NCI-H2196 treated with DMSO at 0.1 percent for 48 hours (cell line): Measurements from ENCODE around the gene HUNK.
A peak's percentile ranks its signal among the peaks of the same experiment; 100 is the strongest.
"Not testable (repeated sequence)": the region's sequence is repeated elsewhere in the genome, so short reads cannot be mapped to it uniquely, and the experiment has no call there.

Source experiments
- DNase-seq: peaks from one replicate; lab custom pipeline; 2025; ENCODE audit not compliant: unreplicated experiment; lab: John Stamatoyannopoulos, UW

The HUNK gene

GRCh38 chr21:31872452-31873274 is at the start of gene HUNK:
Gene HUNK, plus strand, starts transcription at chr21:31873020. Its CDS starts 655 bp downstream, at chr21:31873675.
- peak; percentile 53 for DNase-seq

DNA sequence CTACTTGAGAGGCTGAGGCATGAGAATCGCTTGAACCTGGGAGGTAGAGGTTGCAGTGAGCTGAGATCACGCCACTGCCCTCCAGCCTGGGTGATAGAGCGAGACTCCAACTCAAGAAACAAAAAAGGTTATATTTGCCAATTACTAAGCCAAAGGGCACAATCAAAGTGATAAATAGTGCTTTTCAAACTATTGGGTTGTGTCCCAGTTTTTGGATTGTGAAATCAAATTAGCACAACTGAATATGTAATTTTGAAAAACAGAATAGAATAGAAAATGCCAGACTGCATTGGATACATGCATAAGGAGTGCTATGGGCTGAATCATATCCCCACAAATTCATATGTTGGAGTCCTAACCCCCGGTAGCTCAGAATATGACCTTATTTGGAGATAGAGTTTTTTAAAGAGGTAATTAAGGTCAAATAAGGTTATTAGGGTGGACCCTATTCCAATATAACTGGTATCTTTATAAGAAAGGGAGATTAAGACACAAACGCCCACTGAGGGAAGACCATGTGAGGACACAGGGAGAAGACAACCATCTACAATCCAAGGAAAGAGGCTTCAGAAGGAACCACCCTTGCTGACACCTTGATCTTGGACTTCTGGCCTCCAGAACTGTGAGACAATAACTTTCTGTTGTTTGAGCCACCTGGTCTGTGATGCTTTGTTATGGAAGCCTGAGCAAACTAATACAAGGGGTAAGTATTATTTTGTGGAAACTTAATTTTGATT is 42.9 kb upstream of the HUNK start:
- DNase-seq = no peak

DNA sequence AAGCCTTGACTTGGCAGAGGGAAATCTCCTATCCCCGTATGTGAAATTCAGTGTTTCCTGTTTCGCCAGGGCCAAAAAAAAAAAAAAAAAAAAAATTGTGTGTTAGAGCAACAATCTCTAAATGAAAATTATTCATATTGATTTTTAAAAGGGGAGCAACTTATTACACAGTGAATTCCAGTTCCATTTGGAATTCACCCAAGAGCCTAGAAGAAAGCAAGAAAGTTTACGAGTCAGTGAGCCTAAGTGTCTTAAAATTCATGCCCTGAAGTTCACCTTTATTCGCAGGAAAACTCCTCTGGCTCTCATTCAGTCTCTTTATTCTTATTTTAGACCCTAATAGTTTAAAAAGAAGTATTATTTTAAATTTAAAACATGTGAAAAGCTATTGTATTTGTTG is 42.1 kb upstream of the HUNK start:
- no peak for DNase-seq

DNA sequence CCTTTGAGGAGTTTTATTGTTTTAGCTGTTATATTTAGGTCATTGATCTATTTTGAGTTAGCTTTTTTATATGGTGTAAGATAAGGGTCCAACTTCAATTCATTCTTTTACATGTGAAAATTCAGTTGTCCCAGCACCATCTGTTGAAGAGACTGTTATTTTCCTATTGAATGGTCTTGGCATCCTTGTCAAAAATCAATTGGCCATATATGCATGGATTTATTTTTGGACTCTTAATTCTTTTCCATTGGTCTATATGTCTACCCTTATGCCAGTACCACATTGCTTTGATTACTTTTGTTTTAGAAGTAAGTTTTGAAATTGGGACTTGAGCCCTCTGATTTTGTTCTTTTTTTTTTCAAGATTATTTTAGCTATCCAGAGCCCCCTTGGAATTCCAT is 35.8 kb upstream of the HUNK start:
- DNase-seq = no peak

GRCh38 chr21:31837618-31838390 is 35.0 kb upstream of the HUNK start:
- no peak for DNase-seq

GRCh38 chr21:31838586-31839355 is 34.0 kb upstream of the HUNK start:
- DNase-seq = no peak

GRCh38 chr21:31844206-31844605 is 28.6 kb upstream of the HUNK start:
- no peak for DNase-seq

DNA sequence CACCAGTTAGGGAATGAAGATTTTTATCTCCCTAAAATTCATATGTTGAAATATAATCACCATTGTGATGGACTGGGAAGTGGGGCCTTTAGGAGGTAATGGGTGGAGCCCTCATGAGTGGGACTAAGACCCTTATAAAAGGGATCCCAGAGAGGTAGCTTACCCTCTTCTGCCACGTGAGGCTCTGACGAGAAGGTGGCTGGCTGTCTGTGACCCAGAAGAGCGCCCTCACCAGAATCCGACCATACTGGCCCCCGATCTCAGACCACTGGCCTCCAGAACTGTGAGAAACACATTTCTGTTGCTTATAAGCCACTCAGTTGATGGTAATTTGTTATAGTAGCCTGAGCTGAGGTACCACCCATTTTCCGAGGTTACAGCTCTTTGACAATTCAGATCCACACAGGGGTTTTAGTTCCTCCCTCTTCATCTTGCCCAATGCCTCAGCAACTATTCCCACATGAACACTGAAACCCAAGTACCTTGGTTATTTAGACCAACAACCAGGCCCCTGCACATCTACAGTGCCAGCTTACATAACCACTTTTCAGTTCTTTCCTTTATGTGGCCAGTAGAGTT is 27.6 kb upstream of the HUNK start:
- no peak for DNase-seq

GRCh38 chr21:31846690-31847089 is 26.1 kb upstream of the HUNK start:
- no peak for DNase-seq

GRCh38 chr21:31847761-31848160 is 25.1 kb upstream of the HUNK start:
- no peak for DNase-seq

- no peak for DNase-seq
These were observed 24.4 kb upstream of the HUNK start for GRCh38 chr21:31848326-31848985.

GRCh38 chr21:31850886-31851285 is 21.9 kb upstream of the HUNK start:
- no peak for DNase-seq

- no peak for DNase-seq
These were observed 17.6 kb upstream of the HUNK start for GRCh38 chr21:31855180-31855579.

GRCh38 chr21:31857096-31857495 is 15.7 kb upstream of the HUNK start:
- no peak for DNase-seq

DNA sequence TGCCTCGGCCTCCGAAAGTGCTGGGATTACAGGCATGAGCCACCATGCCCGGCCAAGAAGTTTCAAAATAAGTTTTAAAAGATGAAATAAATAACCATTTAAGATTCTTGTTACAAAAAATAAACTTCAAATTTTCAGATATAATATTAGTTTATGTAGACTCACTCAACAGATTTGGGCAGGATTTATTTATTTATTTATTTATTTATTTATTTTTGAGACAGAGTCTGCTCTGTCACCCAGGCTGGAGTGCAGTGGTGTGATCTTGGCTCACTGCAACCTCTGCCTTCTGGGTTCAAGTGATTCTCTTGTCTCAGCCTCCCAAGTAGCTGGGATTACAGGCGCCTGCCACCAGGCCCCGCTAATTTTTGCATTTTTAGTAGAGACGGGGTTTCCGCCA is 15.2 kb upstream of the HUNK start:
- not testable (repeated sequence) for DNase-seq

- no peak for DNase-seq
These were observed 12.0 kb upstream of the HUNK start for GRCh38 chr21:31860851-31861250.

- DNase-seq = no peak
These were observed 10.7 kb upstream of the HUNK start for GRCh38 chr21:31862078-31862477.

DNA sequence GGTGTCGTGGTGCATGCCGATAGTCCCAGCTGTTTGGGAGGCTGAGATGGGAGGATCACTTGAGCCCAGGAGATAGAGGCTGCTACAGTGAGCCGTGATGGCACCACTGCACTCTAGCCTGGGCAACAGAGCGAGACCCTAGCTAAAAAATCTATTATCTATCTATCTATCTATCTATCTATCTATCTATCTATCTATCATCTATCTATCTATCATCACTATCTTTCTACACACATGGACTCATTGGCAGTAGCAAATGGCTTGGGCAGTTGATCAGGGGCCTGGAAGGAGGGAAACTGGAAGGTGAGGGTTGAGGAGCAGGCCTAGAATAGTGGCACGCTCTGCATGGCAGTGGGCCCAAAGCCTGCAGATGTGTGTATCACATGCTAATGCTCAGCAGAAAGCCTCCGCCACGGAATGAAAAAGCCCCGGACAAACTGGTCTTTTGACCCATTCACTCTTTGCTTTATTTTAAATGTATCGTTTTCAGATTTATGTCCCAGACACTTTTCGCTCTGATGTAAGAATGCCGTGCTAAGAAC is 7.3 kb upstream of the HUNK start:
- no peak for DNase-seq

DNA sequence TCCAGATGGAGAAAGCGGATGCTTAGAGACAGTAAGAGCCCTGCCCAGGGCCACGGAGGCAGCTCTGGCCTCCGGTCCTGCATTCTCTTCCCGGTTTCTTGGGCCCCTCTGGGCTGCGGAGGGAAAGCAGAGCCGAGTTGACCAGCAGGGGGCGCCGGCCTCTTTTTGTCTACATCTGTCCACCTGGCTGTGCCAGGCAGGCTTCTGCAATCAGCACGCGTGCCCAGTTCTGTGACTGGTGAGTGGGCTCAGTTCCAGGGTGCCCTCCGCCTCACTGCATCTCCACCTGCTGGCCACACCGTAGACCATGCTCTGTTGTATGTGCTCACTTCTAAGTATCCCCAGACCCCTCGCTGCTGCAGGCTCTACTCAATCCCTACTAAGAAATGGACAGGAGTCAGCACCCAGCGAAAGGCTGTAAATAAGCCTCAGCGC is 6.7 kb upstream of the HUNK start:
- DNase-seq = peak; percentile 82

DNA sequence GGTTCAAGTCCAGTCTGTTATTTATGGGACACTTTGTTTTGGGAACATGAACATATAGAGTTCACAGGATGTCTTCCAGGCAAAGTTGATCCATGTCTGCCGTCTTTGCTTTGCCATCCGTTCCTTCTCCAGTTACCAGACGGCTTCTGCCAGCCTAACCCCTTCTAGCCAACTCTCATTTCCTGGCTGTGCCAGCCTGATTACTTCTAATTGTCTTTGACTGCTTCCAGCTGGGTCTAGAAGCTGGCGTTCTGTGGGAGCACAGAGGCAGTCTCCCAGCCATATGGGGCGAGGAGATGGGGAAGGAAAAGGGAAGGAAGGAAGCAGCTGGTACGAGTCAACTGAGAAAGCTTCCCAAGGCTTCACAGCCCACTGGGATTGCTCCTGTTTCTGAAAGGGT is 3.1 kb upstream of the HUNK start:
- no peak for DNase-seq
